Neural cell (in vitro differentiated cells): Measurements from ENCODE around the gene GOT1. TPM values are rescaled to one million over a fixed set of nuclear protein-coding genes. Genes with fewer than 3 reads are reported as not detected.

Experiments
- H2AFZ ChIP-seq: fragments of 200-600, 300-800 bp; sonication (generic), shearing (Covaris generic); 2 replicates; pipeline ENCODE4 v1.6.0; 2014; ENCODE audit warnings: low read depth, mild to moderate bottlenecking, antibody characterized with exemption, low read length, moderate library complexity
- H3F3A ChIP-seq: fragments of 200-600 bp; shearing (Covaris generic); 2 replicates; pipeline ENCODE4 v1.6.1; 2016; ENCODE audit warnings: mild to moderate bottlenecking, moderate library complexity, mixed read lengths, antibody characterized with exemption, low read length; ENCODE audit not compliant: insufficient read depth, poor library complexity, severe bottlenecking
- H3K27ac ChIP-seq: fragments of 200-600, 300-800 bp; sonication (generic), shearing (Covaris generic); 2 replicates; pipeline ENCODE4 v1.5.1; 2014; ENCODE audit warnings: mild to moderate bottlenecking, low read length, moderate library complexity
- H3K27me3 ChIP-seq: fragments of 300-800, 200-600 bp; sonication (generic), shearing (Covaris generic); 2 replicates; pipeline ENCODE4 v1.6.0; 2014; ENCODE audit warnings: mild to moderate bottlenecking, low read depth, low read length, moderate library complexity; ENCODE audit not compliant: insufficient read depth
- H3K36me3 ChIP-seq: fragments of 300-800, 200-600 bp; sonication (generic), shearing (Covaris generic); 2 replicates; pipeline ENCODE4 v1.5.1; 2014; ENCODE audit warnings: mild to moderate bottlenecking, antibody characterized with exemption, low read length, moderate library complexity; ENCODE audit not compliant: insufficient read depth
- H3K4me2 ChIP-seq: fragments of 300-800, 200-600 bp; sonication (generic), shearing (Covaris generic); 2 replicates; pipeline ENCODE4 v1.6.0; 2014; ENCODE audit warnings: mild to moderate bottlenecking, low read length
- H3K4me3 ChIP-seq: fragments of 300-800, 200-600 bp; sonication (generic), shearing (Covaris generic); 2 replicates; pipeline ENCODE4 v1.5.1; 2014; ENCODE audit warnings: mild to moderate bottlenecking, low read length, moderate library complexity
- H3K79me2 ChIP-seq: fragments of 200-600 bp; shearing (Covaris generic); replicated peaks from 2 replicates; pipeline ENCODE4 v1.6.0; 2014; ENCODE audit warnings: mild to moderate bottlenecking, low read length, moderate library complexity; ENCODE audit not compliant: insufficient read depth
- H3K9ac ChIP-seq: fragments of 300-800, 200-600 bp; sonication (generic), shearing (Covaris generic); 2 replicates; pipeline ENCODE4 v1.6.1; 2016; ENCODE audit warnings: mild to moderate bottlenecking, low read length, mixed read lengths
- H3K9me2 ChIP-seq: fragments of 200-600 bp; shearing (Covaris generic); 2 replicates; pipeline ENCODE4 v1.6.1; 2016; ENCODE audit warnings: mild to moderate bottlenecking, low read length, mixed read lengths; ENCODE audit not compliant: insufficient read depth
- H3K9me3 ChIP-seq: fragments of 200-600, 300-800 bp; sonication (generic), shearing (Covaris generic); 2 replicates; pipeline ENCODE4 v1.6.1; 2016; ENCODE audit warnings: mild to moderate bottlenecking, mixed run types, low read length, moderate library complexity, mixed read lengths
- H4K20me1 ChIP-seq: fragments of 200-600 bp; shearing (Covaris generic); 2 replicates; pipeline ENCODE4 v1.6.1; 2016; ENCODE audit warnings: mild to moderate bottlenecking, mixed run types; ENCODE audit not compliant: insufficient read depth
- EP300 ChIP-seq: fragments of 450-650 bp; conservative IDR thresholded peaks from 2 replicates; pipeline ENCODE4 v1.6.1; 2014; ENCODE audit warnings: antibody characterized with exemption, mild to moderate bottlenecking, moderate library complexity; ENCODE audit not compliant: poor library complexity, severe bottlenecking
- EZH2 ChIP-seq: fragments of 200-600, 300-800 bp; shearing (Covaris generic), sonication (generic); IDR thresholded peaks from 2 replicates; pipeline ENCODE4 v1.6.1; 2014; ENCODE audit warnings: antibody characterized with exemption, low read length, borderline replicate concordance, mild to moderate bottlenecking; ENCODE audit not compliant: insufficient read depth, poor library complexity, severe bottlenecking
- MXI1 ChIP-seq: fragments of 450-650 bp; conservative IDR thresholded peaks from 2 replicates; pipeline ENCODE4 v1.6.1; 2014; ENCODE audit warnings: antibody characterized with exemption, mild to moderate bottlenecking; ENCODE audit not compliant: poor library complexity, severe bottlenecking
- POLR2AphosphoS5 ChIP-seq: IDR thresholded peaks from 2 replicates; pipeline ENCODE4 v1.6.1; 2012
- RAD21 ChIP-seq: fragments of 450-650 bp; conservative IDR thresholded peaks from 2 replicates; pipeline ENCODE4 v1.6.1; 2014; ENCODE audit warnings: antibody characterized with exemption, mild to moderate bottlenecking, moderate library complexity
- SMC3 ChIP-seq: fragments of 450-650 bp; conservative IDR thresholded peaks from 2 replicates; pipeline ENCODE4 v1.6.1; 2014; ENCODE audit warnings: antibody characterized with exemption, mild to moderate bottlenecking, moderate library complexity; ENCODE audit not compliant: poor library complexity
- TAF1 ChIP-seq: IDR thresholded peaks from 2 replicates; pipeline ENCODE4 v1.6.1; 2012; ENCODE audit warnings: low read depth
- polyA plus RNA-seq: library from polyadenylated mRNA; depleted of rRNA; stranded (reverse); fragments of >200 nt; gene quantifications from 2 replicates; pipeline ENCODE4 v1.2.3, GENCODE V29; 2014
- TF ChIP-seq, protein P1 (sequence below): IDR thresholded peaks from 2 replicates; pipeline ENCODE4 v1.6.1; 2012; ENCODE audit warnings: borderline replicate concordance
- TF ChIP-seq, protein P2 (sequence below): fragments of 450-650 bp; IDR thresholded peaks from 2 replicates; pipeline ENCODE4 v1.5.1; 2014; ENCODE audit warnings: antibody characterized with exemption, mild to moderate bottlenecking, moderate library complexity; ENCODE audit not compliant: poor library complexity, severe bottlenecking

GOT1 gene
- polyA plus RNA-seq, 1 donor from 2014 or later: 43.6 TPM

DNA sequence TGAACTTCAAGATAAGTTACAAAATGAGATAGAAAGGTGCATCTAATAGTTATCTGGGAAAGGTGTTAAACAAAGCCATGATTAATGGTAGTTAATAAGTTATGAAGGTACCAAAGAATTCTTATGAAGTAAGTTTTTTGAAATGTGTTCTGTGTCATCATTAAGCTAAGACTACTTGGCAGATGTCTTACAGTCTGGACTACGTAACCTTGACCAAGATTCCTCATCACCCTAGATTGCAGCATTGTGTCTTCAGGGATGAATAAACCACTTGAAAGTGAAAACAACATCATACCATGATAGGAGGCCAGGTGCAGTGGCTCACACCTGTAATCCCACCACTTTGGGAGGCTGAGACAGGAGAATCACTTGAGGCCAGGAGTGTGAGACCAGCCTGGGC, 48.2 kb downstream of the GOT1 start:
- Histone ChIP-seq H2AFZ (no peak overlapping the region), H3K9ac (no peak overlapping the region), H3K27me3 (no peaks in the 10 kb centered on the region), H3K36me3 (no peaks in the 10 kb centered on the region), H3K9me2 (no peaks in the 10 kb centered on the region), H3K27ac (no peak overlapping the region), H3K4me2 (no peak overlapping the region), H3K79me2 (no peaks in the 10 kb centered on the region), H4K20me1 (no peaks in the 10 kb centered on the region), H3K9me3 (no peaks in the 10 kb centered on the region), H3F3A (no peaks in the 10 kb centered on the region), H3K4me3 (no peak overlapping the region)
- TF ChIP-seq RAD21 (no peak), MXI1 (no peak), EP300 (no peak), TAF1 (no peak), EZH2 (no peak), POLR2AphosphoS5 (no peak), SMC3 (no peak)
- TF ChIP-seq, protein P1, sequence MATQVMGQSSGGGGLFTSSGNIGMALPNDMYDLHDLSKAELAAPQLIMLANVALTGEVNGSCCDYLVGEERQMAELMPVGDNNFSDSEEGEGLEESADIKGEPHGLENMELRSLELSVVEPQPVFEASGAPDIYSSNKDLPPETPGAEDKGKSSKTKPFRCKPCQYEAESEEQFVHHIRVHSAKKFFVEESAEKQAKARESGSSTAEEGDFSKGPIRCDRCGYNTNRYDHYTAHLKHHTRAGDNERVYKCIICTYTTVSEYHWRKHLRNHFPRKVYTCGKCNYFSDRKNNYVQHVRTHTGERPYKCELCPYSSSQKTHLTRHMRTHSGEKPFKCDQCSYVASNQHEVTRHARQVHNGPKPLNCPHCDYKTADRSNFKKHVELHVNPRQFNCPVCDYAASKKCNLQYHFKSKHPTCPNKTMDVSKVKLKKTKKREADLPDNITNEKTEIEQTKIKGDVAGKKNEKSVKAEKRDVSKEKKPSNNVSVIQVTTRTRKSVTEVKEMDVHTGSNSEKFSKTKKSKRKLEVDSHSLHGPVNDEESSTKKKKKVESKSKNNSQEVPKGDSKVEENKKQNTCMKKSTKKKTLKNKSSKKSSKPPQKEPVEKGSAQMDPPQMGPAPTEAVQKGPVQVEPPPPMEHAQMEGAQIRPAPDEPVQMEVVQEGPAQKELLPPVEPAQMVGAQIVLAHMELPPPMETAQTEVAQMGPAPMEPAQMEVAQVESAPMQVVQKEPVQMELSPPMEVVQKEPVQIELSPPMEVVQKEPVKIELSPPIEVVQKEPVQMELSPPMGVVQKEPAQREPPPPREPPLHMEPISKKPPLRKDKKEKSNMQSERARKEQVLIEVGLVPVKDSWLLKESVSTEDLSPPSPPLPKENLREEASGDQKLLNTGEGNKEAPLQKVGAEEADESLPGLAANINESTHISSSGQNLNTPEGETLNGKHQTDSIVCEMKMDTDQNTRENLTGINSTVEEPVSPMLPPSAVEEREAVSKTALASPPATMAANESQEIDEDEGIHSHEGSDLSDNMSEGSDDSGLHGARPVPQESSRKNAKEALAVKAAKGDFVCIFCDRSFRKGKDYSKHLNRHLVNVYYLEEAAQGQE: no peak
- TF ChIP-seq, protein P2, sequence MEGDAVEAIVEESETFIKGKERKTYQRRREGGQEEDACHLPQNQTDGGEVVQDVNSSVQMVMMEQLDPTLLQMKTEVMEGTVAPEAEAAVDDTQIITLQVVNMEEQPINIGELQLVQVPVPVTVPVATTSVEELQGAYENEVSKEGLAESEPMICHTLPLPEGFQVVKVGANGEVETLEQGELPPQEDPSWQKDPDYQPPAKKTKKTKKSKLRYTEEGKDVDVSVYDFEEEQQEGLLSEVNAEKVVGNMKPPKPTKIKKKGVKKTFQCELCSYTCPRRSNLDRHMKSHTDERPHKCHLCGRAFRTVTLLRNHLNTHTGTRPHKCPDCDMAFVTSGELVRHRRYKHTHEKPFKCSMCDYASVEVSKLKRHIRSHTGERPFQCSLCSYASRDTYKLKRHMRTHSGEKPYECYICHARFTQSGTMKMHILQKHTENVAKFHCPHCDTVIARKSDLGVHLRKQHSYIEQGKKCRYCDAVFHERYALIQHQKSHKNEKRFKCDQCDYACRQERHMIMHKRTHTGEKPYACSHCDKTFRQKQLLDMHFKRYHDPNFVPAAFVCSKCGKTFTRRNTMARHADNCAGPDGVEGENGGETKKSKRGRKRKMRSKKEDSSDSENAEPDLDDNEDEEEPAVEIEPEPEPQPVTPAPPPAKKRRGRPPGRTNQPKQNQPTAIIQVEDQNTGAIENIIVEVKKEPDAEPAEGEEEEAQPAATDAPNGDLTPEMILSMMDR: no peak

DNA sequence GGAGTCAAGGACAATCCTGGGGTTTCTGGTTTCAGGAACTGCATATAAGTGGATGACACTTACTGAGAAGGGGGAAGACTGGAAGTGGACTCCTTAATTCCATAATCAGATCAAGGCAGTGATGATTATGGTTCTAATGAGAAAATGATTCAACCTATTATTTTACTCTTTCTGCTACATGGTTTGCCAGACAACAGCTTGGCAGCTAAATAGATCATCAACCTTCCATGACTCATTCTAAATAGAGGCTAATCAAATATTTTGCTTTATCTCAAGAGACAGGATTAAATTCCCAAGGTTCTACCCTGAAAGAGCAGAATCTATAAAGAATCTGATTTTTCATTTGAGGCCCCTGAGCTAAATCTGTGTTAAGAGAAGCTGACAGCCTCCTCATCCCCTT, 55.0 kb downstream of the GOT1 start:
- Histone ChIP-seq H3K27me3 (no peaks in the 10 kb centered on the region), H3F3A (no peaks in the 10 kb centered on the region), H3K4me2 (no peak overlapping the region), H2AFZ (no peak overlapping the region), H3K9me2 (no peaks in the 10 kb centered on the region), H3K79me2 (no peaks in the 10 kb centered on the region), H3K9me3 (no peaks in the 10 kb centered on the region), H4K20me1 (no peaks in the 10 kb centered on the region), H3K4me3 (no peak overlapping the region), H3K9ac (no peak overlapping the region), H3K27ac (no peak overlapping the region), H3K36me3 (no peaks in the 10 kb centered on the region)
- no peak for TF ChIP-seq TAF1
- TF ChIP-seq, protein P1: no peak
- no peak for TF ChIP-seq MXI1
- no peak for TF ChIP-seq RAD21
- TF ChIP-seq SMC3: no peak
- TF ChIP-seq, protein P2: no peak
- TF ChIP-seq EZH2: no peak
- TF ChIP-seq EP300: no peak
- no peak for TF ChIP-seq POLR2AphosphoS5
